ENCODE results near the gene GPSM1.
A peak's percentile ranks its signal among the peaks of the same experiment; 100 is the strongest.
"Not testable (repeated sequence)": the region's sequence is repeated elsewhere in the genome, so short reads cannot be mapped to it uniquely, and the experiment has no call there.

GPSM1 gene

GRCh38 chr9:136403915-136404800, 76.8 kb downstream of the GPSM1 start:
- Histone ChIP-seq H3K36me3 (replicated peaks; ENCODE audit: low read depth, low read length) (peaks cover 42% of the 10 kb centered on the region), H3K4me1 (ENCODE audit: low read length) (peaks cover 54% of the 10 kb centered on the region), H3K27me3 (ENCODE audit: low read depth, low read length) (no peaks in the 10 kb centered on the region), H3K4me3 (ENCODE audit: low read length) (peak overlapping the region; percentile 66), H3K27ac (ENCODE audit: low read length) (peak overlapping the region; percentile 94), H3K9me3 (ENCODE audit: insufficient read depth, low read length) (no peaks in the 10 kb centered on the region), H4K20me1 (ENCODE audit: insufficient read depth, low read length) (peaks cover 3% of the 10 kb centered on the region; the same call in 1 of the 2 replicates), H3K79me2 (ENCODE audit: low read length) (peaks cover 49% of the 10 kb centered on the region), H3K9ac (ENCODE audit: low read length) (peak overlapping the region; percentile 72), H2AFZ (ENCODE audit: low read depth, low read length) (no peak overlapping the region), H3K4me2 (ENCODE audit: low read length) (peak overlapping the region; percentile 68)
- TF ChIP-seq, protein P1, sequence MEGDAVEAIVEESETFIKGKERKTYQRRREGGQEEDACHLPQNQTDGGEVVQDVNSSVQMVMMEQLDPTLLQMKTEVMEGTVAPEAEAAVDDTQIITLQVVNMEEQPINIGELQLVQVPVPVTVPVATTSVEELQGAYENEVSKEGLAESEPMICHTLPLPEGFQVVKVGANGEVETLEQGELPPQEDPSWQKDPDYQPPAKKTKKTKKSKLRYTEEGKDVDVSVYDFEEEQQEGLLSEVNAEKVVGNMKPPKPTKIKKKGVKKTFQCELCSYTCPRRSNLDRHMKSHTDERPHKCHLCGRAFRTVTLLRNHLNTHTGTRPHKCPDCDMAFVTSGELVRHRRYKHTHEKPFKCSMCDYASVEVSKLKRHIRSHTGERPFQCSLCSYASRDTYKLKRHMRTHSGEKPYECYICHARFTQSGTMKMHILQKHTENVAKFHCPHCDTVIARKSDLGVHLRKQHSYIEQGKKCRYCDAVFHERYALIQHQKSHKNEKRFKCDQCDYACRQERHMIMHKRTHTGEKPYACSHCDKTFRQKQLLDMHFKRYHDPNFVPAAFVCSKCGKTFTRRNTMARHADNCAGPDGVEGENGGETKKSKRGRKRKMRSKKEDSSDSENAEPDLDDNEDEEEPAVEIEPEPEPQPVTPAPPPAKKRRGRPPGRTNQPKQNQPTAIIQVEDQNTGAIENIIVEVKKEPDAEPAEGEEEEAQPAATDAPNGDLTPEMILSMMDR (IDR thresholded peaks at IDR 0.05; ENCODE audit: low read depth, low read length) = no peak
- TF ChIP-seq EZH2phosphoT487 (IDR thresholded peaks at IDR 0.05; ENCODE audit: low read depth) = no peak

GRCh38 chr9:136404801-136405136, 77.4 kb downstream of the GPSM1 start:
- no peaks in the 10 kb centered on the region for H4K20me1 ChIP-seq (ENCODE audit: insufficient read depth, low read length)
- H2AFZ ChIP-seq (ENCODE audit: low read depth, low read length) = no peak overlapping the region
- peaks cover 42% of the 10 kb centered on the region for H3K36me3 ChIP-seq (replicated peaks; ENCODE audit: low read depth, low read length)
- TF ChIP-seq, protein P1 (IDR thresholded peaks at IDR 0.05; ENCODE audit: low read depth, low read length) = no peak
- no peak for TF ChIP-seq EZH2phosphoT487 (IDR thresholded peaks at IDR 0.05; ENCODE audit: low read depth)
- peaks cover 54% of the 10 kb centered on the region for H3K4me1 ChIP-seq (ENCODE audit: low read length)
- H3K27me3 ChIP-seq (ENCODE audit: low read depth, low read length) = no peaks in the 10 kb centered on the region
- H3K79me2 ChIP-seq (ENCODE audit: low read length) = peaks cover 49% of the 10 kb centered on the region
- H3K4me3 ChIP-seq (ENCODE audit: low read length) = peak overlapping the region; percentile 47
- H3K4me2 ChIP-seq (ENCODE audit: low read length) = peak overlapping the region; percentile 68
- H3K9ac ChIP-seq (ENCODE audit: low read length) = peak overlapping the region; percentile 72
- H3K27ac ChIP-seq (ENCODE audit: low read length) = peak overlapping the region; percentile 94
- H3K9me3 ChIP-seq (ENCODE audit: insufficient read depth, low read length) = no peaks in the 10 kb centered on the region

- no peaks in the 10 kb centered on the region for H3K27me3 ChIP-seq (ENCODE audit: low read depth, low read length)
- peak overlapping the region; percentile 72; the same call in 1 of the 2 replicates for H3K9ac ChIP-seq (ENCODE audit: low read length)
- no peaks in the 10 kb centered on the region for H3K9me3 ChIP-seq (ENCODE audit: insufficient read depth, low read length)
- peaks cover 52% of the 10 kb centered on the region for H3K79me2 ChIP-seq (ENCODE audit: low read length)
- peak overlapping the region; percentile 94 for H3K27ac ChIP-seq (ENCODE audit: low read length)
- H3K36me3 ChIP-seq (replicated peaks; ENCODE audit: low read depth, low read length) = peaks cover 42% of the 10 kb centered on the region
- no peak for TF ChIP-seq EZH2phosphoT487 (IDR thresholded peaks at IDR 0.05; ENCODE audit: low read depth)
- TF ChIP-seq, protein P1 (IDR thresholded peaks at IDR 0.05; ENCODE audit: low read depth, low read length) = no peak
- no peak overlapping the region for H2AFZ ChIP-seq (ENCODE audit: low read depth, low read length)
- peak overlapping the region; percentile 68 for H3K4me2 ChIP-seq (ENCODE audit: low read length)
- H4K20me1 ChIP-seq (ENCODE audit: insufficient read depth, low read length) = no peaks in the 10 kb centered on the region
- peak overlapping the region; percentile 47; the same call in 1 of the 2 replicates for H3K4me3 ChIP-seq (ENCODE audit: low read length)
- peaks cover 51% of the 10 kb centered on the region for H3K4me1 ChIP-seq (ENCODE audit: low read length)
Measured at GRCh38 chr9:136405481-136405880, 78.1 kb downstream of the GPSM1 start.

- peaks cover 56% of the 10 kb centered on the region for H3K79me2 ChIP-seq (ENCODE audit: low read length)
- peaks cover 47% of the 10 kb centered on the region for H3K4me1 ChIP-seq (ENCODE audit: low read length)
- peaks cover 42% of the 10 kb centered on the region for H3K36me3 ChIP-seq (replicated peaks; ENCODE audit: low read depth, low read length)
- not testable (repeated sequence) for H3K27me3 ChIP-seq (ENCODE audit: low read depth, low read length); H2AFZ ChIP-seq (ENCODE audit: low read depth, low read length); H3K4me3 ChIP-seq (ENCODE audit: low read length); H3K9me3 ChIP-seq (ENCODE audit: insufficient read depth, low read length); H4K20me1 ChIP-seq (ENCODE audit: insufficient read depth, low read length)
- peak overlapping the region; percentile 68; the same call in 1 of the 2 replicates for H3K4me2 ChIP-seq (ENCODE audit: low read length)
- peak overlapping the region; percentile 94 for H3K27ac ChIP-seq (ENCODE audit: low read length)
- H3K9ac ChIP-seq (ENCODE audit: low read length) = peak overlapping the region; percentile 3; the same call in 1 of the 2 replicates
Measured at GRCh38 chr9:136405904-136406303, 78.6 kb downstream of the GPSM1 start.

- H2AFZ ChIP-seq (ENCODE audit: low read depth, low read length); H3K4me2 ChIP-seq (ENCODE audit: low read length); H3K27me3 ChIP-seq (ENCODE audit: low read depth, low read length); H3K4me3 ChIP-seq (ENCODE audit: low read length); H3K27ac ChIP-seq (ENCODE audit: low read length); H3K9ac ChIP-seq (ENCODE audit: low read length); H3K9me3 ChIP-seq (ENCODE audit: insufficient read depth, low read length): not testable (repeated sequence)
- Histone ChIP-seq H4K20me1 (ENCODE audit: insufficient read depth, low read length) (peaks cover 11% of the 10 kb centered on the region), H3K79me2 (ENCODE audit: low read length) (peaks cover 68% of the 10 kb centered on the region), H3K36me3 (replicated peaks; ENCODE audit: low read depth, low read length) (peaks cover 39% of the 10 kb centered on the region), H3K4me1 (ENCODE audit: low read length) (peaks cover 57% of the 10 kb centered on the region)
Measured at GRCh38 chr9:136407061-136407460, 79.7 kb downstream of the GPSM1 start.
